ENCODE data around the gene LCP2. TPM values are rescaled to one million over a fixed set of nuclear protein-coding genes. Genes with fewer than 3 reads are reported as not detected.

Gene LCP2
- total RNA-seq, 4 donors from 2014 or later: 4.6 to 6.5 (median 5.7) TPM

- intact Hi-C loops (cut with DNase I; ENCODE audit: low total_unique reads): no loop called here
- TF ChIP-seq POLR2A (IDR thresholded peaks at IDR 0.05): no peak
- TF ChIP-seq, protein P1, sequence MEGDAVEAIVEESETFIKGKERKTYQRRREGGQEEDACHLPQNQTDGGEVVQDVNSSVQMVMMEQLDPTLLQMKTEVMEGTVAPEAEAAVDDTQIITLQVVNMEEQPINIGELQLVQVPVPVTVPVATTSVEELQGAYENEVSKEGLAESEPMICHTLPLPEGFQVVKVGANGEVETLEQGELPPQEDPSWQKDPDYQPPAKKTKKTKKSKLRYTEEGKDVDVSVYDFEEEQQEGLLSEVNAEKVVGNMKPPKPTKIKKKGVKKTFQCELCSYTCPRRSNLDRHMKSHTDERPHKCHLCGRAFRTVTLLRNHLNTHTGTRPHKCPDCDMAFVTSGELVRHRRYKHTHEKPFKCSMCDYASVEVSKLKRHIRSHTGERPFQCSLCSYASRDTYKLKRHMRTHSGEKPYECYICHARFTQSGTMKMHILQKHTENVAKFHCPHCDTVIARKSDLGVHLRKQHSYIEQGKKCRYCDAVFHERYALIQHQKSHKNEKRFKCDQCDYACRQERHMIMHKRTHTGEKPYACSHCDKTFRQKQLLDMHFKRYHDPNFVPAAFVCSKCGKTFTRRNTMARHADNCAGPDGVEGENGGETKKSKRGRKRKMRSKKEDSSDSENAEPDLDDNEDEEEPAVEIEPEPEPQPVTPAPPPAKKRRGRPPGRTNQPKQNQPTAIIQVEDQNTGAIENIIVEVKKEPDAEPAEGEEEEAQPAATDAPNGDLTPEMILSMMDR (IDR thresholded peaks at IDR 0.05): no peak
- DNase-seq (ENCODE audit: low spot score in 2 of 2): no peak
- no peak overlapping the region for H3K4me3 ChIP-seq (ENCODE audit: low read depth, poor library complexity, severe bottlenecking)
- 92 to 95% methylated on average over 8 of the region's 8 CpGs for WGBS, 2 donors
Measured at GRCh38 chr5:170206958-170207357, 90.6 kb downstream of the LCP2 start.

DNA sequence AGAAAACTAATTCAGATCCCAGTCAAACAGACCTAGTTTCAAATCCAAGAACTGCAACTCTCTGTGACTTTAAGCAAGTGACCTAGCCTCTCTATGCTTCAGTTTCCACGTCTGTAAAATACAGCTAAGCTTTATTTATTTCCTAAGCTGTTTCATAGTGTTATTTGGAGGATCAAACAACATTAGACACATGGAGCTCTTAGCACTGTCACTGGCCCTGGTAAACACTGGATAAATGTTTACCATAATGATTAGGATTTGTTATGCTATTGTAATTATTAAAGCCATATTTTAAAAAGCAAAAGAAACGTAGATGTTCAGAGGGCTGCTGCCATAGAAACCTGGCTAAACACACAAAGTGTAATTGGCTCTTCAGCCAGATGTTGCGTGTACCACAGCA is 91.4 kb downstream of the LCP2 start:
- 44 to 47% methylated on average over 3 of the region's 3 CpGs for WGBS, 2 donors

GRCh38 chr5:170204202-170204601 is 93.4 kb downstream of the LCP2 start:
- no peak for DNase-seq (ENCODE audit: low spot score in 2 of 2)
- intact Hi-C loops (cut with DNase I; ENCODE audit: low total_unique reads): no loop called here
- TF ChIP-seq POLR2A (IDR thresholded peaks at IDR 0.05): no peak
- TF ChIP-seq, protein P1 (IDR thresholded peaks at IDR 0.05): no peak

More for the DNA sequence above, 91.4 kb downstream of the LCP2 start:
- TF ChIP-seq, protein P1 (IDR thresholded peaks at IDR 0.05): no peak
- TF ChIP-seq POLR2A (IDR thresholded peaks at IDR 0.05): no peak
- no peak for DNase-seq (ENCODE audit: low spot score in 2 of 2)
- intact Hi-C loops (cut with DNase I; ENCODE audit: low total_unique reads): no loop called here
- H3K4me3 ChIP-seq (ENCODE audit: low read depth, poor library complexity, severe bottlenecking): no peak overlapping the region

DNA sequence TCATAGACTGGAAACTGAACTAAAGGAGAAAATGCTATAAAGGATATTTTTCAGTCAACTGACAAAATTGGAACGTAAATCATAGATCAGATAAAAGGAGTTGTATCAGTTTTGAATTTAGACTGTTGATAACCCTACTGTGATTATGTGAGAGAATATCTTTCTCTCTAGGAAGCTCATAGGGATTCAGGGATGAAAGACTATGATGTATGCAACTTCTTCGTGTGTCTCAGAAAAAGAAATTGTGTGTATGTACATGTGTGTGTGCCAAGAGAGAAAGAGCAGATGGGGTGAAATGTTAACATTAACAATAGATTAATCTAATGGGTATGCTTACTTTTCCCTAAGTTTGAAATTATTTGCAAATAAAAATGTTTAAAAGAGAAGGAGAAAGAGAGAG is 95.5 kb downstream of the LCP2 start:
- no peak for TF ChIP-seq POLR2A (IDR thresholded peaks at IDR 0.05)
- TF ChIP-seq, protein P1 (IDR thresholded peaks at IDR 0.05): no peak

More at GRCh38 chr5:170204202-170204601, 93.4 kb downstream of the LCP2 start:
- WGBS, 2 donors: 76 to 79% methylated on average over 5 of the region's 5 CpGs
- H3K4me3 ChIP-seq (ENCODE audit: low read depth, poor library complexity, severe bottlenecking): no peak overlapping the region

DNA sequence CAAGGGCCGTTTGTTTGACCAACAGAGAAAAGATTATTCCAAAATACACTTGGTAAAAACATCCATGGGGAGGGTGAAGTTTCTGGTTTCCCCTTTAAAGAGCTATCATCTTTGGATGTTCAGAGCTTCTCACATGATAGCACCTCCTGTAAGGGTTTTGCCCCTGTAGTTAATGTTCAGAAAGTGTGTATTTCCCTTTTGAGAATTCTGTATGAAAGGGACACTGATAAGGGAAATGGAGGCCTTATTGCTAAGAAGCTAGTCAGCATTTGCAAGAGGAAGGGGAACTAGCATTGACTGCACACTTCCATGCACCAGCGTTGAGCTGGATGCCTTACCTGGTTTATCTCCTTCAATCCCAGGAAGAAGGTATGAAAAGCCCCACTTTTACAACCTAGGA is 96.3 kb downstream of the LCP2 start:
- no peak overlapping the region for H3K4me3 ChIP-seq (ENCODE audit: low read depth, poor library complexity, severe bottlenecking)
- DNase-seq (ENCODE audit: low spot score in 2 of 2): no peak
- intact Hi-C loops (cut with DNase I; ENCODE audit: low total_unique reads): no loop called here
- 49 to 56% methylated on average over 2 of the region's 2 CpGs for WGBS, 2 donors
- TF ChIP-seq, protein P1 (IDR thresholded peaks at IDR 0.05): no peak
- TF ChIP-seq POLR2A (IDR thresholded peaks at IDR 0.05): no peak

More for the DNA sequence above, 95.5 kb downstream of the LCP2 start:
- intact Hi-C loops (cut with DNase I; ENCODE audit: low total_unique reads): no loop called here
- H3K4me3 ChIP-seq (ENCODE audit: low read depth, poor library complexity, severe bottlenecking): no peak overlapping the region
- WGBS, 2 donors: 58 to 59% methylated on average over 2 of the region's 2 CpGs
- no peak for DNase-seq (ENCODE audit: low spot score in 2 of 2)

- no peak for DNase-seq (ENCODE audit: low spot score in 2 of 2)
- H3K4me3 ChIP-seq (ENCODE audit: low read depth, poor library complexity, severe bottlenecking): no peak overlapping the region
- 0% methylated on average over 1 of the region's 1 CpG for WGBS, 2 donors
- intact Hi-C loops (cut with DNase I; ENCODE audit: low total_unique reads): no loop called here
- TF ChIP-seq, protein P1 (IDR thresholded peaks at IDR 0.05): no peak
- no peak for TF ChIP-seq POLR2A (IDR thresholded peaks at IDR 0.05)
Measured at GRCh38 chr5:170200876-170201275, 96.7 kb downstream of the LCP2 start.

All from lower leg skin (tissue), 4 donors.